H1 (cell line): ENCODE data around the gene GLI1. TPM values are rescaled to one million over a fixed set of nuclear protein-coding genes. Genes with fewer than 3 reads are reported as not detected.

ENCODE experiments used
- CTCF ChIA-PET: fragments of 300-600 bp; sonication (Branson Sonifier 250); formaldehyde crosslinking; loops from one replicate; lab custom pipeline; 2021; ENCODE audit not compliant: partially characterized antibody; lab: Charles Lee
- POLR2A ChIA-PET: fragments of 300-600 bp; sonication (Branson Sonifier 250); formaldehyde crosslinking; loops from one replicate; lab custom pipeline; 2021; ENCODE audit warnings: inconsistent platforms; ENCODE audit not compliant: partially characterized antibody; lab: Charles Lee
- DNase-seq, 2 experiments: peaks; one replicate each; pipeline versions ENCODE4 v3.0.0 to v3.0.0-alpha.2; 2010 to 2022; ENCODE audit warnings: low spot score in 2 of 2, low read depth in 1 of 2, mixed read lengths in 1 of 2
- FAIRE-seq: peaks from 2 replicates; lab custom pipeline; 2011; peaks lifted over from hg19 to GRCh38; lab: Jason Lieb, UNC
- H2AFZ ChIP-seq: 2 replicates; pipeline ENCODE4 v1.8.1; 2012; ENCODE audit warnings: low read length, inconsistent platforms
- H2AK5ac ChIP-seq: 2 replicates; pipeline ENCODE4 v1.6.1; 2013; ENCODE audit warnings: low read depth, low read length
- H2BK120ac ChIP-seq: replicated peaks from 2 replicates; pipeline ENCODE3; 2013; ENCODE audit warnings: low read depth, low read length, inconsistent platforms
- H2BK12ac ChIP-seq: 2 replicates; pipeline ENCODE4 v1.6.1; 2013; ENCODE audit warnings: low read depth, low read length
- H2BK15ac ChIP-seq: 2 replicates; pipeline ENCODE4 v1.6.1; 2013; ENCODE audit warnings: low read length
- H2BK20ac ChIP-seq: 2 replicates; pipeline ENCODE4 v1.6.1; 2013; ENCODE audit warnings: low read length
- H2BK5ac ChIP-seq: 2 replicates; pipeline ENCODE4 v1.6.1; 2013; ENCODE audit warnings: low read depth, low read length
- H3K14ac ChIP-seq: 2 replicates; pipeline ENCODE4 v1.6.1; 2013; ENCODE audit warnings: inconsistent platforms; ENCODE audit not compliant: insufficient read length
- H3K18ac ChIP-seq: 2 replicates; pipeline ENCODE4 v1.6.1; 2013; ENCODE audit warnings: low read length; ENCODE audit errors: extremely low read depth
- H3K23ac ChIP-seq: 2 replicates; pipeline ENCODE4 v1.6.1; 2013; ENCODE audit warnings: inconsistent platforms; ENCODE audit not compliant: insufficient read length
- H3K23me2 ChIP-seq: 2 replicates; pipeline ENCODE4 v1.6.1; 2013; ENCODE audit warnings: low read depth, low read length
- H3K27ac ChIP-seq: 2 replicates; pipeline ENCODE4 v1.6.1; 2011; ENCODE audit warnings: low read depth, low read length, inconsistent platforms
- H3K27me3 ChIP-seq, 4 experiments: replicated peaks in 1 of 4; 1 replicate in 1 of 4; 2 replicates in 3 of 4; pipeline versions ENCODE4 v1.6.1 to v1.8.1; 2011 to 2013; ENCODE audit warnings: low read length in 3 of 4, mild to moderate bottlenecking in 3 of 4, inconsistent platforms in 2 of 4, mixed read lengths in 2 of 4, moderate library complexity in 1 of 4; ENCODE audit not compliant: control insufficient read depth in 3 of 4, insufficient read depth in 3 of 4; ENCODE audit errors: extremely low read depth in 1 of 4
- H3K36me3 ChIP-seq, 4 experiments: 2 replicates each; pipeline versions ENCODE4 v1.6.1 to v1.8.1; 2011 to 2013; ENCODE audit warnings: mild to moderate bottlenecking in 4 of 4, low read length in 3 of 4, moderate library complexity in 2 of 4, control low read depth in 1 of 4, inconsistent platforms in 1 of 4; ENCODE audit not compliant: insufficient read depth in 4 of 4, control insufficient read depth in 2 of 4
- H3K4ac ChIP-seq: replicated peaks from 2 replicates; pipeline ENCODE3; 2013; ENCODE audit warnings: low read length, low read depth, mixed read lengths, inconsistent platforms; ENCODE audit not compliant: insufficient read length
- H3K4me1 ChIP-seq, 4 experiments: replicated peaks in 1 of 4; 1 replicate in 1 of 4; 2 replicates in 3 of 4; pipeline versions ENCODE4 v1.6.1 to v1.8.1; 2011 to 2013; ENCODE audit warnings: low read length in 3 of 4, inconsistent platforms in 2 of 4, mixed read lengths in 1 of 4; ENCODE audit not compliant: insufficient read depth in 4 of 4, control insufficient read depth in 3 of 4
- H3K4me2 ChIP-seq, 2 experiments: 2 replicates each; pipeline versions ENCODE4 v1.6.1 to v1.8.1; 2011 to 2013; ENCODE audit warnings: low read depth in 2 of 2, low read length in 2 of 2, control low read depth in 1 of 2, inconsistent platforms in 1 of 2, mild to moderate bottlenecking in 1 of 2; ENCODE audit not compliant: insufficient read depth in 1 of 2
- H3K4me3 ChIP-seq, 4 experiments: fragments of 200-600, 300-600 bp in 1 of 4; sonication (generic), shearing (Covaris generic), sonication (Bioruptor Twin) in 1 of 4; 2 replicates each; pipeline versions ENCODE4 v1.5.1 to v1.8.1; 2011 to 2016; ENCODE audit warnings: low read length in 4 of 4, low read depth in 3 of 4, control low read depth in 2 of 4, inconsistent platforms in 2 of 4, mild to moderate bottlenecking in 2 of 4, mixed read lengths in 1 of 4, moderate library complexity in 1 of 4; ENCODE audit not compliant: insufficient read depth in 2 of 4; ENCODE audit errors: extremely low read depth in 1 of 4
- H3K56ac ChIP-seq: replicated peaks from 2 replicates; pipeline ENCODE3; 2013; ENCODE audit warnings: low read depth, mild to moderate bottlenecking, mixed read lengths, low read length, inconsistent platforms; ENCODE audit not compliant: insufficient read length
- H3K79me1 ChIP-seq: 2 replicates; pipeline ENCODE4 v1.6.1; 2013; ENCODE audit warnings: low read depth, low read length, control low read depth
- H3K79me2 ChIP-seq, 2 experiments: 2 replicates each; pipeline versions ENCODE4 v1.6.1 to v1.8.1; 2012 to 2013; ENCODE audit warnings: low read length in 2 of 2, mild to moderate bottlenecking in 2 of 2, inconsistent platforms in 1 of 2; ENCODE audit not compliant: insufficient read depth in 2 of 2, control insufficient read depth in 1 of 2
- H3K9ac ChIP-seq, 4 experiments: replicated peaks in 1 of 4; 1 replicate in 1 of 4; 2 replicates in 3 of 4; pipeline versions ENCODE4 v1.6.1 to v1.8.1; 2011 to 2013; ENCODE audit warnings: low read depth in 3 of 4, low read length in 3 of 4, control low read depth in 2 of 4, mild to moderate bottlenecking in 2 of 4, moderate library complexity in 2 of 4, inconsistent platforms in 1 of 4; ENCODE audit errors: extremely low read depth in 1 of 4
- H3K9me3 ChIP-seq, 2 experiments: 2 replicates each; pipeline versions ENCODE4 v1.6.1 to v1.8.1; 2012 to 2013; ENCODE audit warnings: mild to moderate bottlenecking in 2 of 2, moderate library complexity in 2 of 2, control low read depth in 1 of 2, inconsistent platforms in 1 of 2, low read depth in 1 of 2, low read length in 1 of 2, mixed read lengths in 1 of 2; ENCODE audit not compliant: insufficient read depth in 2 of 2
- H4K20me1 ChIP-seq, 2 experiments: replicated peaks in 1 of 2; 2 replicates each; pipeline versions ENCODE3 to v1.8.1; 2011 to 2013; ENCODE audit warnings: inconsistent platforms in 2 of 2, low read length in 2 of 2, mild to moderate bottlenecking in 1 of 2; ENCODE audit not compliant: insufficient read depth in 2 of 2, control insufficient read depth in 1 of 2
- H4K5ac ChIP-seq: 2 replicates; pipeline ENCODE4 v1.6.1; 2013; ENCODE audit warnings: low read length, low read depth, mixed read lengths, inconsistent platforms; ENCODE audit not compliant: insufficient read length
- H4K8ac ChIP-seq: 2 replicates; pipeline ENCODE4 v1.8.0; 2013; ENCODE audit warnings: mild to moderate bottlenecking, moderate library complexity, low read length, inconsistent platforms; ENCODE audit not compliant: insufficient read depth; ENCODE audit errors: extremely low read depth
- H4K91ac ChIP-seq: replicated peaks from 2 replicates; pipeline ENCODE3; 2013; ENCODE audit warnings: low read length, mixed read lengths, inconsistent platforms; ENCODE audit not compliant: insufficient read length
- ATF3 ChIP-seq: IDR thresholded peaks from 2 replicates; pipeline ENCODE4 v1.6.1; 2011; ENCODE audit warnings: low read depth, mild to moderate bottlenecking, low read length; ENCODE audit not compliant: insufficient read depth
- BCL11A ChIP-seq, 2 experiments: IDR thresholded peaks; one replicate each; pipeline ENCODE4 v1.6.1; 2011; ENCODE audit warnings: low read depth in 2 of 2, low read length in 2 of 2, mild to moderate bottlenecking in 2 of 2
- CBX5 ChIP-seq: fragments of 300-800, 300-1000 bp; sonication (generic); IDR thresholded peaks from 2 replicates; pipeline ENCODE4 v1.7.1; 2016; ENCODE audit warnings: antibody characterized with exemption, low read length, low read depth
- KDM5A ChIP-seq: fragments of 200-600 bp; IDR thresholded peaks from 2 replicates; pipeline ENCODE4 v1.7.1; 2012; ENCODE audit warnings: mild to moderate bottlenecking, low read length, inconsistent platforms, mixed read lengths
- RNF2 ChIP-seq: fragments of 200-900, 300-1000 bp; sonication (generic); IDR thresholded peaks from 2 replicates; pipeline ENCODE4 v1.7.1; 2016; ENCODE audit warnings: borderline replicate concordance, low read depth, mild to moderate bottlenecking, antibody characterized with exemption, low read length; ENCODE audit not compliant: poor library complexity, severe bottlenecking; ENCODE audit errors: missing control alignments
- RXRA ChIP-seq: IDR thresholded peaks from 2 replicates; pipeline ENCODE4 v1.6.1; 2011; ENCODE audit warnings: low read depth, mild to moderate bottlenecking, low read length, moderate library complexity; ENCODE audit not compliant: insufficient read depth
- SIX5 ChIP-seq: IDR thresholded peaks from 2 replicates; pipeline ENCODE4 v1.6.1; 2011; ENCODE audit warnings: mild to moderate bottlenecking, low read depth, low read length
- SRF ChIP-seq: IDR thresholded peaks from 2 replicates; pipeline ENCODE4 v1.6.1; 2011; ENCODE audit warnings: mild to moderate bottlenecking, low read depth, low read length, moderate library complexity
- WGBS, 2 experiments: shearing (Covaris generic) in 1 of 2; methylation state at CpG; one replicate each; pipeline versions ENCODE4 v1.1.6 to v1.1.7; 2013 to 2015; ENCODE audit warnings: low lambda C conversion rate in 2 of 2, mixed read lengths in 2 of 2, inconsistent platforms in 1 of 2, low coverage in 1 of 2, missing lambda C conversion rate in 1 of 2; ENCODE audit not compliant: insufficient replicate concordance in 2 of 2, insufficient coverage in 1 of 2, insufficient read length in 1 of 2; ENCODE audit errors: extremely low coverage in 1 of 2, missing lambda C conversion rate in 1 of 2; 5-methylcytosine and 5-hydroxymethylcytosine counted together
- polyA plus RNA-seq, 7 experiments: library from polyadenylated mRNA; depleted of rRNA in 3 of 7; stranded (reverse) in 5 of 7; unstranded in 2 of 7; fragments of >200 nt in 5 of 7; fragments of 200-250 nt in 2 of 7; gene quantifications; 1 replicate in 5 of 7; 2 replicates in 1 of 7; 4 replicates in 1 of 7; pipeline versions ENCODE4 v1.2.1 to v1.2.3, GENCODE V29; 2011 to 2013; ENCODE audit warnings: missing spikeins in 2 of 7, mixed read lengths in 2 of 7
- total RNA-seq: library from RNA; stranded (reverse); fragmentation: NEBNext Ultra II Directional; extraction: Animal tissue kit (Norgen Biotek cat#: 25700); gene quantifications from 2 replicates; pipeline ENCODE4 v1.2.1, GENCODE V29; 2021

GLI1 gene
- total and polyA plus RNA-seq, 2 of the 8 experiments (the other 6 are each of a cell fraction or from before 2014, with no cell fraction given) = 23.5 to 25.3 TPM

DNA sequence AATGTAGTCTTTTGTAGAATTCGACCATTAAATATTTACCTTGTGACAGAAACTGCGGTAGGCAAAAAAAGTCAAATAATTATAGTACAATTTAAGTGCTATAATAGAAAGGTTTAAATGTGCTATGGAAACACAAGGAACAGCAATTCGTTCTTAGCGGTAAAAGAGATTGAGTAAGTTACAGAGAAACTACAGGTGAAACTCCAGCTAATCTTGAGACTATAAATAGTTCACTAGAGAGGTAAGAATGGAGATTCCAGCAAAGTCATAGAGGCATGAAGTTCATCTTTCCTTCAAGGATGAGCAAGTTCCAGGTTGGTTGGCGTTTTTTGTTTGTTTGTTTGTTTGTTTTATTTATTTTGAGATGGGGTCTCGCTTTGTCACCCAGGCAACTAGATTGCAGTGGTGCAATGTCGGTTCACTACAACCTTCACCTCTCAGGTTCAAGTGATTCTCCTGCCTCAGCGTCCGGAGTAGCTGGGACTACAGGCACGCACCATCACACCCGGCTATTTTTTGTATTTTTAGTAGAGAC is 27.9 kb upstream of the GLI1 start:
- WGBS, 2 experiments = 93% methylated on average over 11 of the region's 11 CpGs; no CpG with 5 or more reads in 1 of the 2 experiments
- no peak for FAIRE-seq
- POLR2A ChIA-PET = interaction anchor here (0.9 to 13.2 kb wide), 2 partner anchors 12 to 19 kb away, joined by 3 to 168 read pairs; partner anchors contain the start of gene INHBE

More for the DNA sequence above, 27.9 kb upstream of the GLI1 start:
- Histone ChIP-seq H3K79me1 (peaks cover 3% of the 10 kb centered on the region), H2AK5ac (no peak overlapping the region), H3K4me2 (peak overlapping the region; percentile 37 to 57; a peak in 2 of 4 replicates), H4K8ac (no peak overlapping the region), H3K9ac (no peak overlapping the region; a peak in 1 of 7 replicates), H3K4me1 (peaks cover 0 to 5% (median 2%) of the 10 kb centered on the region in 4 experiments; a peak in 5 of 7 replicates), H4K91ac (no peak overlapping the region), H3K79me2 (peaks cover 0 to 14% of the 10 kb centered on the region in 2 experiments; a peak in 2 of 4 replicates), H3K56ac (no peak overlapping the region), H3K18ac (no peak overlapping the region), H3K14ac (no peak overlapping the region), H3K27ac (no peak overlapping the region), H3K23me2 (peaks cover 3% of the 10 kb centered on the region; the same call in 1 of the 2 replicates), H2BK20ac (no peak overlapping the region), H4K5ac (no peak overlapping the region), H3K36me3 (no peaks in the 10 kb centered on the region), H2BK15ac (no peak overlapping the region), H4K20me1 (no peaks in the 10 kb centered on the region), H3K27me3 (no peaks in the 10 kb centered on the region), H2AFZ (0 out of 2 replicates have a peak overlapping the region, but pooled peaks have one; percentile 31), H2BK120ac (no peak overlapping the region), H2BK5ac (no peak overlapping the region), H3K23ac (no peak overlapping the region), H3K4me3 (peak overlapping the region in 1 of 4 experiments; percentile 69; a peak in 2 of 8 replicates), H3K9me3 (no peaks in the 10 kb centered on the region), H2BK12ac (no peak overlapping the region), H3K4ac (no peak overlapping the region)
- no peak for DNase-seq
- CTCF ChIA-PET = interaction anchor here (1.3 to 7.7 kb wide), 4 partner anchors 21 to 218 kb away, joined by 3 to 112 read pairs (median 4); partner anchors contain the start of gene INHBE
- TF ChIP-seq SRF = no peak
- TF ChIP-seq RXRA = no peak
- TF ChIP-seq SIX5 = no peak
- TF ChIP-seq KDM5A = no peak
- no peak for TF ChIP-seq RNF2
- TF ChIP-seq CBX5 = no peak
- TF ChIP-seq BCL11A (IDR thresholded peaks at IDR 0.05; ENCODE audit: low read depth in 2 of 2, low read length in 2 of 2) = no peak
- no peak for TF ChIP-seq ATF3
